ENCODE measurements around the gene CTNNBIP1.
A peak's percentile ranks its signal among the peaks of the same experiment; 100 is the strongest.
"Not testable (repeated sequence)": the region's sequence is repeated elsewhere in the genome, so short reads cannot be mapped to it uniquely, and the experiment has no call there.

CTNNBIP1 gene, protein sequence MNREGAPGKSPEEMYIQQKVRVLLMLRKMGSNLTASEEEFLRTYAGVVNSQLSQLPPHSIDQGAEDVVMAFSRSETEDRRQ
- total RNA-seq = 4.5 to 26.2 (median 16.6) reads per million in 17 experiments

DNA sequence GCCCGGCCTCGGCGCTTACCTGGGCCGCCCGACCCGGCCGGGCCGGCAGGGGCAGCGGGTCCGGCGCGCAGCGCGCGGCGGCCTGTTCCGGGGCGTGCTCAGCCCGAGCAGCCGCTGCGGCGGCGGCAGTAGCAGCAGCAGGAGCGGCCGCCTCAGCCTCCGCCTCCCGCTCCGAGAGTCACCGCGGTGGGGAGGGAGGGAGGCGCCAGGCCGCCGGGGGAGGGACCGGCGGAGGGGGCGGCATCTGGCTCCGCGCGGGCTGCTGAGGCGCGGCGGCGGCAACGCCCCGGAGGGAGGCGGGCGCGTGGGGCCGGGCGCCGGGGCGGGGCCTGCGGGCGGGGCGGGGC lies at the start of gene CTNNBIP1:
CTNNBIP1 (minus strand) TSS at position 194 of the 347 bp plus-strand sequence. CDS start 38,205 bp downstream, outside the sequence.
- DNase-seq = no peak

DNA sequence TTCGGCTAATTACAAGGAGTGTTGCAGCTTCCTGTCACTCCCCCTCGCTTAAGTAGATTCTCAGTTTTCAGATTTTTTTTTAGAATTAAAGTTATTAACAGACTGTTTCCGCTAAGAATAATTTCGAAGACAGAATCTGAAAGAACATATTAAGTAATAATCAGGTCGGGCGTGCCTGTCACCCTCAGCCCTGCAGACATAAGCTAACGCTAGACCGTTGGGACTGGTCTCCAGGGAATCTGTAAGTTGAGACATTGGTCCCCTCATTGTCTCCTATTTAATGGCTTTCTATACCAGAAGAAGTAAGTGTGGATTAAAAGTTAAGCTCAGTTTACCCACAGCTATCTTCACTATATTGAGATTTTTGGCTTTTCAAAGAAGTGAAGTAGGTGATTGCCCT lies 47.7 kb upstream of the CTNNBIP1 start:
- no peak for DNase-seq

DNA sequence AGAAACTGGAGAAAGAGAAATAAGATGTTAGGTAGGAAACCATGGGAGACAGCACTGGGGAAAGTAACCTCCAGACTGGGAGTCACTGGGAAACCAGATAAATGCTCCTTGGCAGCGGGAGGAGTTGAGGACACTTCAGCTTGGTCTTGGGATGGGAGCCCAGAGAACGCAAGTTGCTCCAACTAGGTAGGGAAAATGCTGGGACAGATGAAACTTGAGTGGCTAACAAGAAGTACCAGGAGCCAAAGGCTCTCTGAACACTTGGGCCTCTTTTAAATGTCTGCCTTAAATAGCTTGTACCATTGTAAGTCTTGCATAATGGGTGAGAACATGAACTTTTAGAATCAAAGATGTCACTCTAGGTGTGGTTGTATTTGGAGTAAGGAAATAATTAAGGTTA lies 36.2 kb upstream of the CTNNBIP1 start:
- no peak for DNase-seq

DNA sequence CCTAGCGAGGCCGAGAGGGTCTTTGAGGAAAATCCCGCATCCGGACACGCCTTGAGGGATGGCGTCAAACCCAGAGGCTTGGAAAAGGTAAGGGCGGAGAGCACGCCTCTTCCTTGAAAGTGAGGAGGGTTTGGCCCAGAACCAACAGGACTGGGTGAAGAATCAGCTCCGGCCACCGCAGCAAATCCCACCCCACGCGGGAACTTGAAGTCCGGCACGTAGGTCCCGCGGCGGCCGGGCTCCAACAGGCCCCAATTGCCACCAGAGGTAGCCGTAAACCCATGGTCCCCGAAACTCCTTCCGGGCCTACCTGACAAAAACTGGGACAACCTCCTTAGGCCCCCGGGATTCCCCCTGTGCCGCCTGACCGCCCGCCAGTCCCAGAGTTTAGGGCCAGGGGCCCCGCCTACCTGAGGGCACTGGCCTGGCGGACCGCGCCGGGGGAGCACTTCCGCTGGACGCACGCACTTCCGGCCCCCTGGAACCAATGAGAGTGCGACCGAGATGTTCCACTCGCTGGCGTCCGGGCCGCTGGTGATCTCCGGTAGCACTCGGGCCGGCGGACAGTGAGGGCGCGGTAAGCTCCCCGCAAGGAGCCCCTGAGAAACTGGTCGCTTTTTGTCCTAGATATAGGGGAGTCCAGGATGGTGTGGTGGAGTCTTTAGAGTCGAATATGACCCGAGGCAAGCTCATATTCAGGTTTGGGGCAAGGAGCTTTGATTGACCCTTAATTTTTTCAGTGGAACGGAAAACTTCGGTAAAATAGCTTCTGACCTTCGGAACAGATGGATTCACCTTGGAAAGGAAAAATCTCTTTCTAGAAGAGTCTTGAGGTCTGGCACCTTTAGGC lies 33.1 kb upstream of the CTNNBIP1 start, which contains the start of the genes LZIC and NMNAT1:
LZIC (minus strand) TSS at position 453 of the 850 bp plus-strand sequence. CDS start 6,772 bp downstream, outside the sequence.
NMNAT1 (plus strand) TSS at position 537 of the 850 bp plus-strand sequence. CDS start 28,599 bp downstream, outside the sequence.
- DNase-seq = peak; percentile 96 to 98 (median 98)

DNA sequence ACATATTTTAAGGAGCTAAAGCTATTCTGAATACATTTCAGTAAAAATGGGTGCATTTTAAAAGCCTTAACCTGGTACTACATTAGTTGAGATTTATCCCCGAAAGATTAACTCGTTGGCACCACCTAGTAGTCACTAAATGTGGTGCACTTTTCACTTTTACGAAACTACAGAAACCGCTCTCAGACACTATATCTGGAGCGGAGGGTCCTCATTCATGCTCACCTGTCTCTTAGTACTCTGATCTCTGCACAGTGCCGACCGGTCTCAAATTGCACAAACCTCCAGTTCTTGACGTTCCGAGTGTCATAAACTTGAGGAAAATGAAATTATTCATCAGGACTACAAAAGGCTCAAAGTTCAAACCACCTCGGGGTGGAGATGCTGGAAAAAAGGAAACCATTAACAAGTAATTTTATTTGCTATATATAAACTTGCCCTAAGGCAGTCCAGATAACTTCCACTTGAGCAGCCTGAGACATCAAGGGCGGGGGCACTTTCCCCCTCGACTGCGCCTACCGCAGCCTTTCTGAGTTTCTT lies 32.4 kb upstream of the CTNNBIP1 start:
- DNase-seq = peak; percentile 44 to 75 (median 56)

DNA sequence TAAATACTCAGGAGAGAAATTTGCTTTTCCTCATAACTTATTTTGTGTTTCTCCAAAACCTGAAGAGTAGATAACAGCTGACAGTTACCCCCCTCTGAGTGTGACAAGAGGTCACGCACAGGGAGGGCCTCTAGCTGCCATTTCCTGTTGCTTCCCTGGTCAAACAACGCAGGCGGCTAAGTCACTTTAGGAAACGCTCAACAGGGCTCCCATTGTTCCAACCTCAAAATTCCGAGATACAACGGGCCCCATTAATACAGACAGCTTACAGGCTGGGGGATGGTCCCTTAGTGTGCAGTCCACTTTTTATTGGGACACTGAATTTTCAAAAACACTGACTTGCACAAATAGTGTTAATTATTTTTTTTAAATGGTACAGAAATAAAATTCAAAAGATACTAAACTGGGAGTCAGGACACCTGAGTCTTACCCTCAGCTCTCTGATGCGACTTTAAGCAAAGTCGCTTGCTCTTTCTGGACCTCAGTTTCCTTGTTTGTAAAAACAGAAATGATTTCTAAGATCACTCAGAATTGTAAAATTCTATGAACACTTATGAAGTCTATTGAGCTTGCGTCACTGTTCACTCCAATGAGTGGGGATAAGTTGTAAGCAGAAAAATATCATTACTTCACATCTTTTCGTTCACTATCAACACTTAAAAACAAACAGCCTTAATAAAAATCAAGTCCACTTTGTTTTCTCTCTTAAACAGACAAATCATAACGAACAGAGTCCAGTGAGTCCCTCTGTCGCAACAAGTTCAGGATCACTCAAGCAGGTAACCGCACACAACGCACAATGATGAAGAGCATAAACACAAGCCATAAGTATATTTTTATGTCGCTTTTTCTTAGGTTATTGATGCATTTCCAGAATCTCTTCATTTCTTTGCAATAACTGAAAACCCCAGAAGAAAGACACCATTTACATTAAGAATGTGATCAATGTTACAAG lies 19.6 kb upstream of the CTNNBIP1 start:
- no peak for DNase-seq

DNA sequence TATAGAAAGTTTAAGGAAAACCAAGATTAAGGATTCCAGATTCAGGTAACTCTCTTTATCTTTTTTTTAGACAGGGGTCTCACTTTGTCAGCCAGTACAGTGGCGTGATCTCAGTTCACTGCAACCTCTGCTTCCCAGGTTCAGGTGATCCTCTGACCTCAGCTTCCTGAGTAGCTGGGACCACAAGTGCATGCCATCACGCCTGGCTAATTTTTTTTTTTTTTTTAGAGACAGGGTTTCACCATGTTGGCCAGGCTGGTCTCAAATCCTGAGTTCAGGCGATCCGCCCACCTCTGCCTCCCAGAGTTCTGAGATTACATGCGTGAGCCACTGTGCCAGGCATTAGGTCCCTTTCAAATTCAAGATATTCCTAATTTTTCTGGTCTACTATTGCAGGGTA lies 17.2 kb upstream of the CTNNBIP1 start:
- DNase-seq = peak in 3 of 4 experiments; percentile 7 to 17 (median 11)

DNA sequence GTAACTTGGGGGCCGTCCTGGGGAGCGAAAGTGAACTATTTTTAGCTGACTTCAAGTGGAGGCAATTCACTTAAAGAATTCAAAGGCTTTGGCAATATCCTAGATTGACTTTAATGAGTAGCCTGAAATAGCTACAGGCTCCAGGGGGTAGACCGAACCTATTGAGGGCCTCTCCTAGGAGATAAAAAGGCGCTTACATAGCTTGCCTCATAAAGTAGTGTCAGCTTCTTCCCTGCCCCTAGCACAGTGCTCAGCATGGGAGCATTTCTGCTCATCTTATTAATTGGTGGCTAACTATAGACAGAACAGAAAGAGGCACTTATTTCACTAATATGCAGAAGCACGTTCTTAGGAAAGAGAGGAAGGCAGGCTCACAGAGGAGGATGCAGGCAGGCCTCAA lies 12.3 kb upstream of the CTNNBIP1 start:
- no peak for DNase-seq

DNA sequence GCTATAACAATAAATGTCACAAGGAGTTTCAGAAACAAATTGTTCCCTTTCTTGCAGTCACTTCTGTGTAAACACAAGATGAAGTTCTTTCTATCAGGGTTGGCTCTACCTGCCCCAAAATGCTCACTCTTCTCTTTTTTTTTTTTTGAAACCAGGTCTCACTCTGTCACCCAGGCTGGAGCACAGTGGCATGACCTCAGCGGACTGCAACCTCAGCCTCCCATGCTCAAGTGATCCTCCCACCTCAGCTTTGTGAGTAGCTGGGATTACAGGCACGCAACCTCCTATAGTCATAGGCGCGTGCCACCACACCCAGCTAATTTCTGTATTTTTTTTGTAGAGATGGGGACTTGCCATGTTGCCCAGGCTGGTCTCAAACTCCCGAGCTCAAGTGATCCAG lies 10.5 kb upstream of the CTNNBIP1 start:
- DNase-seq = peak in 1 of 4 experiments; percentile 16

DNA sequence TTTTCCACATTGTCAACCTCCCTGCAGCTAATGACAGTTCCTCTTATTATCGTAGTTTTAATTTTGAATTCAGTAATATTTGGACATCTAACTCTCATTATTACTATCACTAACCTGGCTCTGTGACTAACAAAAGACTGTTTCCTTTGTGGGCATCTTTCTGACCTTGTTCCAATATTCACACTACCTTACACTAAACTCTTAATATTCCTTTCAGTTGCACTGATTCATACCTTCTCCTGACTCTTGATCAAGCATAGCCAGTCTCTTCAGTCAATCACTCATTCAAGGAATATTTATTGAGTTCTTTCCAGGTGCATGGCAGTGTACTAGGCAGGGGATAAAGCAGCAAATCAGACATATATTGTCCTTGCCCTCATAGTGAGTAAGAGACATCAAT lies 7.8 kb upstream of the CTNNBIP1 start:
- no peak for DNase-seq

DNA sequence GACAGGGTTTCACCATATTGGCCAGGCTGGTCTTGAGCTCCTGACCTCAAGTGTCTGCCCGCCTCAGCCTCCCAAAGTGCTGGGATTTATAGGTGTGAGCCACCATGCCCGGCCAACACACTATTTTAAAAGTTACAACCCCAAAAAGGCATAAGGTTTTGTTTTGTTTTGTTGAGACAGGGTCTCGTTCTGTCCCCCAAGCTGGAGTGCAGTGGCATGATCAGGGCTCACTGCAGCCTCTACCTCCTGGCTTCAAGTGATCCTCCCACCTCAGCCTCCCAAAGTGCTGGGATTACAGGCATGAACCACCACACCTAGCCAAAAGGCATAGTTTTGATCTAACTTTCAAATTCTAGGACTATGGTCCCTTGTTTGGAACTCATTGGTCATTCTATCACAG lies 7.4 kb upstream of the CTNNBIP1 start:
- DNase-seq = not testable (repeated sequence)

DNA sequence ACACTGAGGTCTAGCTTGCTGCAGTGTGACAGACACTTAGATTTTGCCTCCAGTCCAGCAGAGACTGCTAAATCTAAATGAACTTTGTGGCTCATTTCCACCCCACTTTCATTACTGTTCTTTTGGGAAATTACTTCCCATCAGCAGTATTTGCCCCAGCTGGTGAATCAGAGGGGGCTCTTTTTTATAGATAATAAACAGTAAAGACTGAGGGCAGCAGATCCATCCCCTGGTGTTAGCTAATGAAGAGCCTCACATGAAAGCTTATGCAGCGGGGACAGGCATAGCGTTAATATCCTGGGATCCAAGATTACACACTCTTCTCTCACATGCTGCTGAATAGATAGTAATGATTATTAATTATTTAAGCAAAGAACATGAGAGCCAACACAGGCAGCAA lies 6.4 kb upstream of the CTNNBIP1 start:
- DNase-seq = no peak

DNA sequence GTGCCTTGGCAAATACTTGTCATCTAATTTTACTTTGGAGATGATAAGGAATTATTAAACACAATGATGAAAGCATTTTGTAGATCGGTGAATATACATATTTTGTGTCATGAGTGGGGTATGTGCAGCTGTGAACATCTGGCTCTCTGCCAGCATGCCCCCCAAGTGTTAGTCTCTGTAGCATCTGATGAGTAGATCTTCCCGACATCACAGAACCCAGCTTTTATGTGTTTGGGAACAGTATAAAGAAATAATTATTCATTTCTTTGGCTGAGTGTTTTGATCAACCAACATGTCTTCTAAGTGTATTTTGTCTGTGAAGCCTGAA lies 4.5 kb upstream of the CTNNBIP1 start:
- no peak for DNase-seq

DNA sequence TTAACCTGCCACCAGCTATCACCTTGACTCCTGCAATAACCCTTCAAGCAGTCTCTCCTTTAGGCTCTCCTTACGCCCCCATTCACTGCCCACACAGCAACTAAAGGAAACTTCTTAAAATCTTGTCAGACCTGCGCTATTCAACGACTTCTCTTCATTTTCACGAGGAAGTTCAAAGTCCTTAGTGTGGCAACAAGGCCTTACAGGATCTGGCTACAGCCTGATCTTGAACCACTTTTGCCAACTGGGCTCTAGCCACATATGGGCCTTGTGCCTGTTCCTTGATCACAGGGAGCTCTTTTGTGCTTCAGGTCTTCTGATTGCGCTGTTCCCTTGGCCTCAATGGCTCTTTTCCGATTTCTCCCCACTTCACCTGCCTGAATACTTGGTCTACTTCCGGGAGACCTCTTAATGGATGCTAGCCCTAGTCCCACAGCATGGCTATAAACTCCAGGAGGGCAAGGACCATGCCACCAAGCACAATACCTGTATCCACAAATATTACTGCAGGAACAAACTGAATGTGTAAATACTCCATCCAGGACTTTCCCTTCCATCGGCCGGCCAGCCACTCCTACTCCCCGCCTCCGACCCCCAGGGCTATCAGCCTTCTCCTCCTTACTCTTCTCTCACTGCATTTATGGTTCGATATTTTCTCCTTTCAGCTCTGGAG lies 2.3 kb upstream of the CTNNBIP1 start:
- peak in 2 of 4 experiments; percentile 18 to 44 for DNase-seq

DNA sequence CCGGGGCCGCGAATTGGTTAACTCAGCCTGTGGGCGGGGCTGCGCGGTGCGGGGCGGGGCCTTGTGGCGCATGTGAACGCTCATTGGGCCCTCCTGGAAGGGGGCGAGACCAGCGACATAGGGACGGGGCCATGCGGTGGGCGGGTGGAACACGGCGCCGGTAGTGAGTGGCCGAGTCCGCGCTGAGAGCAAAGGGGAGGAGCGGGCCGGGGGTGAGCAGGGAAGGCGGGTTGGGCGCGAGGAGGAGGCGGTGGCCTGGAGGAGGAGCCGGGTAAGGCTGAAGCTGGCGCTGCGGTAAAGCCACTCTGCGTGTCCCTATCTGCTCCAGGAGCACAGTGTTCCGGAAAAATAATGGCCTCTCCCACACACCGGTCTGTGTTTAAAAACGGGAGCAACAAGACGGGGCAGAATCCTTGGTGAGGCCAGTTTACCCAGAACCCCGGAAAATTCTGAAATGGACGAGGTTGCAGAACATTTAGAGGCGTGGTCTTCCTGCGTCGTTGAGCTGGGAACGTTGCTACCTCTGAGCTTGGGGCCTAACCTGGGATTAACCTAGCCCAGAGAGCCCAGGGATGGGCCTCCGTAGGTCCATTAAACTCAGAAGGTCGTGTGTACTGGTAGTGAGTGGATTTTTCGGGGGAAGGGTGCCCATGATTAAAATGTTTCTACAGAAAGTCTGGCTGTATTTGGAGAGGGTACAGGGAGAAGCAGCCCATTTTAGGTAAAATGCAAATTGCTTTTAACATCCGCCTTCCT lies 532 bp upstream of the CTNNBIP1 start:
- peak; percentile 100 for DNase-seq

DNA sequence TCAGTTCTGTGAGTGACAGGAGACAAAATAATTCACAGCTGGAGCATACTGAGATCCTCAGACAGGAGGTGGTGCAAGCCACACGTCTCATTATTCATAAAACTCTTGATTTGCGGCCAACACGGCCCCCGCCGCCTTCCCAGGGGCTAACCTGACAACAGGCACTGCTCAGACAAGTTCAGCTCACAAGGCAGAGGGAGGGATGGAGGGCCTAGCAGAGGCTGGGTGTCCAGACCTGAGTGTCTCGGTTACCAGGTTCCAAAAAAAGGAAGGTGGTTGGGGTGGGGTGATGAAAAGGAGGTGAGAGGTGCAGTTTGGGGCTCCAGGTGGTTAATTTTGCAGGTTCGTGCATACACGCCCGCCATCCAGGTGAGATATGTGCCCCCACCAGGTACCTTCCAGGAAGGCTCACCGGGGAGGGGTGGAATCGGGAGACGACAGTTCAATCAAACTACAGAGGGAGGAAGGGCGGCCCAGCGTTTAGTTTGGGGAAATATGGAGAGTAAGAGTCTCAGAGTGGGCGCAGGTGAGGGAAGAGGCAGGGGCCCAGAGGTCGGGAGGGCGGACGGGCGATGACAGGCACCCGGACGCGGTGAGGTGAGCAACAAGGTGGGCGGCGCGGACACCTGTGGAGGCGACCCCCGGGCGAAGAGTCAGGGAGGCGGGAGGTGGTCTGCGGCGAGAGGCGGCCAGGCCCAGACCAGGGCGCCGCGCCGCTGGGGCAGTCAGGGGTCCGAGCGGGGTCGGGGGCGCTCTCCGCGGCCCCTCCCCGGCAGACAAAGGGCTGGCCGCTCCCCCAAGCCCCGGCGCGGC lies 629 bp downstream of the CTNNBIP1 start:
- peak in 1 of 4 experiments; percentile 38 for DNase-seq

DNA sequence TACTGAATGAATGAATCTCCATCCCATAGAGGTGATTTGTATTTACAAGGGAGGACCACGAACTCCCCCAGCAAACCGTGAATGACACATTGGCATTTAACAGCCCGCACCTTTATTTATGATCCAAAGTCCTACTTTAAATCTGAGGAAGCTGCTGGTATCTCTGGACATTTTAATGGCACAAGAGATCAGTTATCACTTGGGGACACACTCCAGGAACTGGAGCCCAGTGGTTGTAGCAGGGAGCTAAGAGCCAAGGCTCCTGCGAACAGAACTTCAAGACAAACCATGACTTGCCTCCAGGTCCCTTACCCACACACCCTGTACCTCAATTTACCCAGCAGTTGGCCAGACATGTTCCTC lies 1.2 kb downstream of the CTNNBIP1 start:
- DNase-seq = no peak

DNA sequence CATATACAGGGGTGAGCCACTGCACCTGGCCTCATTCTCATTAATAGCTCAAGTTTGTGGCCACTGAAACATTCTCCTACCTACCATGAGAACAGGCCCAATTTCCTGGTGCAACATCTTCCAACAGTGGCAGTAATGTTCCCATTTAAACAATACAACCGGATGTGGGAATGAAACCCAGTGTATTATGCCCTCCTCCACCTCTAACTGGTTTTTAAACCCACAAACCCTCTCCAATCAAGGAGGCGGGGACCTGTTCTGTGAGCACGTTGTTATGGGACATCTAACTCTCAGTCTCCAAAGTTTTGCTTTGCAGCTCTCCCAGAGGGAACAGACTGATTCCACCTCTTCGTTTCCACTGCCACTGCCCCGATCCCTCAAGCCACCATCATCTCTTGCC lies 2.6 kb downstream of the CTNNBIP1 start:
- DNase-seq = no peak

DNA sequence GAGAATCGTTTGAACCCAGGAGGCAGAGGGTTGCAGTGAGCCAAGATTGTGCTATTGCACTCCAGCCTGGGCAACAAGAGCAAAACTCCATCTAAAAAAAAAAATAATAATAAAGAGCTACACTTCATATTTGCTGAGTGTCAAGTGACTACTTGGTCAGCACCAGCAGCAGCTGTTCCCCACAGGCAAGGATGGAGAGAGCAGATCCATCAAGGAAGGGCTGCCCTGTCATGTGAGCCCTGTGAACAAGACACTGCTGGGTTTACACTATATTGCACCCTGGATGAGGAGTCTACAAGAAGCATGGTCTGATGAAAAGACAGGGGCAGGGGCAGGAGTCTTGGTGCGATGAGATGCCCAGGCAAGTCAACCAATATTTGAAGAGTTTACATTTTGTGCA lies 3.6 kb downstream of the CTNNBIP1 start:
- DNase-seq = no peak

DNA sequence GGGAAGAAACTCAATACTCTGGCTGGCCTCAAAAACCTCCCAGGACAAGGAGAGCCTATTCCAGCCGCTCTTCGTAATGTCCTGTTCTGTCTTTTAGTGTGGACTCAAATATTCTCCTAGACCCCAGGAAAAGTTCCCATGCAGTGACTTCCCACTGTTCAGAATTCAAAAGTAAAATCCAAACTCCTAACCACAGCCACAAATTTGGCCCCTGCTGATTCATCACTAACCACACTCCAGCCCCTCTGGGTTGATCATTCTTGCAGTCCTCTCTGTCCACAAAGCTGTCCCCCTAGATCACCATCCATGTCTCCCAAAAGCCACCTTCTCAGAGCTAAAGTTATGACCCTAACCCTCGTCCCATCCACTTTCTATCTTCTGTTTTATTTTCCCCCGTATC lies 5.1 kb downstream of the CTNNBIP1 start:
- DNase-seq = no peak

DNA sequence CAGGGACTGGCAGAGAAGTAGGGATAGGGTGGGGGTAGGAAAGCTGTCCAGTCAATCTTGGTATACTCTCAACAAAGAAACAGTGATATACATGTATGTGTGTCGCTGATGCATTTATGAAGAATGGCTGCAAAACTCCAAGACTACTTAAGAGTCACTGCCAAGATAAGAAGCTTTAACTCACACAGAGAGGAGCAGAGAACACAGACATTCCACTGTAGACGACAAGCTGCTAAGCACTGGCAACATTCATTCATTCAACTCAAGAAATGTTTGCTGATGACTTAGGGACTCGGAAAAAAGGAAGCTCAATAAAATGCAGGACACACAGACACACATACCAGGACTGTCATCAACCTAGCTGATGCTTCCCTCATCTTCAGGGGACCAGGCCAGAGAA lies 5.5 kb downstream of the CTNNBIP1 start:
- peak in 3 of 4 experiments; percentile 28 to 39 (median 37) for DNase-seq
